ENCODE results near the gene CCT2.
"Not testable (repeated sequence)": the region's sequence is repeated elsewhere in the genome, so short reads cannot be mapped to it uniquely, and the experiment has no call there.

The CCT2 gene

GRCh38 chr12:69589082-69589481 lies 3.8 kb downstream of the CCT2 start:
- DNase-seq: no peak

GRCh38 chr12:69595689-69596088 lies 10.4 kb downstream of the CCT2 start:
- DNase-seq: peak in 1 of 2 experiments; percentile 34

- DNase-seq: no peak
These were observed 13.0 kb downstream of the CCT2 start for GRCh38 chr12:69598174-69598753.

- DNase-seq: no peak
These were observed 15.5 kb downstream of the CCT2 start for GRCh38 chr12:69600804-69601203.

- no peak for DNase-seq
These were observed 16.9 kb downstream of the CCT2 start for GRCh38 chr12:69601962-69602685.

- no peak for DNase-seq
These were observed 17.7 kb downstream of the CCT2 start for GRCh38 chr12:69602954-69603353.

GRCh38 chr12:69603556-69603955 lies 18.3 kb downstream of the CCT2 start:
- not testable (repeated sequence) for DNase-seq

- not testable (repeated sequence) for DNase-seq
These were observed 19.0 kb downstream of the CCT2 start for GRCh38 chr12:69604275-69604674.

- no peak for DNase-seq
These were observed 22.9 kb downstream of the CCT2 start for GRCh38 chr12:69608114-69608513.

- DNase-seq: no peak
These were observed 24.9 kb downstream of the CCT2 start for GRCh38 chr12:69610126-69610525.

GRCh38 chr12:69610729-69611128 lies 25.5 kb downstream of the CCT2 start, which contains the start of gene LRRC10:
TSS of gene LRRC10 (minus strand) at chr12:69610907. CDS start at chr12:69610838, 69 bp downstream.
- no peak for DNase-seq

- DNase-seq: no peak
These were observed 28.1 kb downstream of the CCT2 start for GRCh38 chr12:69613351-69613750.

GRCh38 chr12:69616025-69616424 lies 30.8 kb downstream of the CCT2 start:
- no peak for DNase-seq

GRCh38 chr12:69619050-69619449 lies 33.8 kb downstream of the CCT2 start:
- no peak for DNase-seq

GRCh38 chr12:69620077-69620476 lies 34.8 kb downstream of the CCT2 start:
- no peak for DNase-seq

- DNase-seq: no peak
These were observed 35.7 kb downstream of the CCT2 start for GRCh38 chr12:69620921-69621320.

- DNase-seq: no peak
These were observed 36.3 kb downstream of the CCT2 start for GRCh38 chr12:69621551-69621950.

GRCh38 chr12:69623970-69624369 lies 38.7 kb downstream of the CCT2 start:
- DNase-seq: no peak

GRCh38 chr12:69627501-69627900 lies 42.2 kb downstream of the CCT2 start:
- no peak for DNase-seq

- DNase-seq: peak in 1 of 2 experiments; percentile 27
These were observed 44.9 kb downstream of the CCT2 start for GRCh38 chr12:69630191-69630590.

GRCh38 chr12:69633061-69633460 lies 47.8 kb downstream of the CCT2 start:
- peak in 1 of 2 experiments; percentile 11 for DNase-seq

- peak; percentile 30 to 51 for DNase-seq
These were observed 54.2 kb downstream of the CCT2 start for GRCh38 chr12:69639400-69640016.

- DNase-seq: no peak
These were observed 56.3 kb downstream of the CCT2 start for GRCh38 chr12:69641546-69641945.

- DNase-seq: no peak
These were observed 57.3 kb downstream of the CCT2 start for GRCh38 chr12:69642531-69642930.

All from SW 1271 (cell line).